GM12874 (cell line): ENCODE results near the gene THAP10.

Experiments used
- CTCF ChIP-seq: IDR thresholded peaks from 2 replicates; pipeline ENCODE4 v1.5.1; 2011; ENCODE audit warnings: low read depth, mild to moderate bottlenecking, control low read depth, low read length, moderate library complexity; ENCODE audit not compliant: insufficient read depth

THAP10 gene

DNA sequence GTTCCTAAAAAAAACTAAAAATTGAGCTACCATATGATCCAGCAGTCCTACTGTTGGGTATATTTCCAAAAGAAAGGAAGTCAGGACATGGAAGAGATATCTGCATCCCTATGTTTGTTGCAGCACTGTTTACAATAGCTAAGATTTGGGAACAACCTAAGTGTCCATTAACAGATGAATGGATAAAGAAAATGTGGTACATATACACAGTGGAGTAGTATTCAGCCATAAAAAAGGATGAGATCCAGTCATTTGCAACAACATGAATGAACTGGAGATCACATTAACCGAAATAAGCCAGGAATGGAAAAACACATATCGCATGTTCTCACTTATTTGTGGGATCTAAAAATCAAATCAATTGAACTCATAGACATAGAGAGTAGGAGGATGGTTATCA is 29.9 kb upstream of the THAP10 start:
- no peak for TF ChIP-seq CTCF

DNA sequence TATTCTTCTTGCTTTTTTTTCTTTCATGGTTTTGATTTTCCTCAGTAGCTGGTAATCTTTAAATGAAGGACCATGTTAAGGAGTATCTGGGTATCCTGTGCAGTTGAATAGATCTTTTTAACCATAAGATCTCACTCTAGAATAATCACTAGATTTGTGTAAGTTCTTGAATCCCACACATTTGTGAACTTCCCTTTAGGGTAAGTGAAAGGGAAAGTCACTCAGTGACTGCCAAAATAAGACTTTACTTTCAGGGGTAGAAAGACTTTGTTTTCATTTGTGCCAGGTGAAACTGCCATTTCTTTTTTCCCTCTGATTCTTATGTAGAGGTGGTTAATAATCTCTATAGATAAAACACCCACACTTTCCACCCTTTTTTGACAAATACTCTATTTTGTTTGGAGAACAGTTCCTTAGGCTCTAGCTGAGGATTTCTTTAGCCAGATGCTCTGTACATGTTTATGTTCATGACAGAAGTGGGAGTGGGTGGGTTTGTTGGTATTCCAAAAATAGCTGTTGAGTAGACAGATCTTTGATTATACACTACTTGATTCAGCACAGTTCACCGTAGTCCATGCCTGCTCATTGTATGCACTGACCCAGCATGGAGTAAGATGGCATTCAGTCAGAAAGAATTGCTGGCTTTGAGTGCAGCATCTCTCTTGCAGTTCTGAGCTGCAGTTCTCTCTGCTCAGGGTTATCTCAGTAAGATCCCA is 28.9 kb upstream of the THAP10 start:
- TF ChIP-seq CTCF, result no peak

- no peak for TF ChIP-seq CTCF
Measured at GRCh38 chr15:70917955-70918354, 25.7 kb upstream of the THAP10 start.

DNA sequence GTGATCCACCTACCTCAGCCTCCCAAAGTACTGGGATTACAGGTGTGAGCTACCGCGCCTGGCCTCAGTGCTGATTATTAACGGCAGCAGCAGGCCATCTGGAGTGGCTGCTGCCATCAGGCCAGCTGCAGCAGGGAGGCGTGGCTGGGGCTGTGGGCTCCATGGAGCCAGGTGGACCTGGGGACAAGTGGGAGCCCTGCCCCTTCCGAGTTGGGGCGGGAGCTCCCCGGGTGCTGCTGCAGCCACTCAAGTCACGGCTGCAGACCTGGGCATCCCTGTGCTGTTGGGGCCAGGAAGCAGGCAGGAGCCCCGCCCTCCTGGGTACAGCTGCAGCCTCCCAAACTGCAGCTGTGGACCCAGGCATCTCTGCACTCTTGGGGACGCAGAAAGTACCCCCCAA is 24.3 kb upstream of the THAP10 start:
- TF ChIP-seq CTCF, result no peak

- no peak for TF ChIP-seq CTCF
Measured at GRCh38 chr15:70912187-70912586, 20.0 kb upstream of the THAP10 start.

DNA sequence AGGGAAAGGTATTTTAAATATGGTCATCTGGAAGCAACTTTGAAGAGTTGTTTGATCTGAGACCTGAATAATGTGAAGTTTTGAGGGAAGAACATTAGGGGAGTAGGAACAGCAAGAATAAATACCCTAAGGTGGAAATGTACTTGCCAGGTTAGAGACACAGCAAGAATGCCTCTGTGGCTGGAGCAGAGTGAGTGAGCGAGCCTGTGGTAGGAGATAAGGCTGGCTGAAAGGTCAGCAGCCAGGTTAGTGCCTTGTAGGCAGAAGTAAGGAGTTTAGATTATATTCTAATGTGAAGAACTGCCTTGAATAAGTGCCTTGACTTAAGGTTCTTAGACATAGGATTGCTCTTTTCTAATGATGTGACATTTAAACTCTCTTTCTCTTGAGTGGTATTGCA is 18.7 kb upstream of the THAP10 start:
- no peak for TF ChIP-seq CTCF

DNA sequence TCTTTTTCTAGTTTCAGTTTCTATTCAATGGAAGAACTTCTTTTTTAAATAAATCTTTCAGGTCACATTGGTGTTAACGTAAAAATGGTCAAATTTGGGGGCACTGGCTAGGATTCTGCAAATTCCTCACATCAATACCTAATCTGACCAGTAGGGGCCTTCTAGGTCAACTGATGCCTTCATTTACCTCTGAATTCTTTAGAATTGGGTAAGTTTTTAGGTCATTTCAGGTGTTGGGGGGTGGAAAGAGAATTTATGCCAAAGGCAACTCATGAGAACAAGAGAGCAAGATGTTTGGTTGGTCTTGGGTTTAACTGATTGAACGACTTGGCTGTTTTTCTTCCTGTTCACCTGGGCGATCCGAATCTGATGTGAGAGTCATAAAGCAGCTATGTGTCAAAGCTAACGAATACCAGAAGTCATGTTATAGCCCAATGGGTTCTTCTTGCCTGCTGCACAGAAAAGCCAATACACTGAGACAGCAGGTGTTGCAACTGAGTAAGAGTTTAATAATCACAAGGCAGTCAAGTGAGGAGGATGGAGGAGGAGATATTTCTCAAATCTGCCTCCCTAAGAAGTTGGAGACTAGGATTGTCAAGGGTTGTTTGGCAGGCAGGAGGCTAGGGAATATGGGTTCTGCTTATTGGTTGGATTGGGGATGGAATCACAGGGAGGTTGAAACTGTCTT is 15.7 kb upstream of the THAP10 start:
- TF ChIP-seq CTCF, result peak; percentile 37; the same call in 1 of the 2 replicates
